Effector CD8-positive, alpha-beta T cell (primary cell): ENCODE measurements around the gene DRG2.

Source experiments
- DNase-seq: peaks from one replicate; lab custom pipeline; 2025; lab: John Stamatoyannopoulos, UW
- total RNA-seq, 4 experiments: gene quantifications; one replicate each; lab custom pipeline; 2026; lab: John Stamatoyannopoulos, UW

DRG2 gene
- total RNA-seq: 69.8 to 91.3 (median 84.9) reads per million in 4 experiments

- DNase-seq: peak; percentile 79
Measured at GRCh38 chr17:18087610-18088491, at the start of gene DRG2. Gene DRG2 (plus strand): TSS chr17:18087948. CDS start chr17:18088024, 76 bp downstream.

- DNase-seq: no peak
Measured at GRCh38 chr17:18038149-18038850, 49.4 kb upstream of the DRG2 start.

- DNase-seq: peak; percentile 99
Measured at GRCh38 chr17:18038861-18039534, 48.8 kb upstream of the DRG2 start, which contains the start of the genes ATPAF2 and GID4. Gene ATPAF2 (minus strand): TSS chr17:18039168. CDS start chr17:18039013, 155 bp downstream. Gene GID4 (plus strand): TSS chr17:18039408. CDS start chr17:18039465, 57 bp downstream.

GRCh38 chr17:18039535-18040260 lies 48.0 kb upstream of the DRG2 start:
- no peak for DNase-seq

GRCh38 chr17:18040261-18040858 lies 47.4 kb upstream of the DRG2 start:
- no peak for DNase-seq

- DNase-seq: no peak
Measured at GRCh38 chr17:18041776-18042175, 46.0 kb upstream of the DRG2 start.

GRCh38 chr17:18042983-18043382 lies 44.8 kb upstream of the DRG2 start:
- DNase-seq: no peak

GRCh38 chr17:18043491-18043890 lies 44.3 kb upstream of the DRG2 start:
- DNase-seq: no peak

- DNase-seq: no peak
Measured at GRCh38 chr17:18044609-18045008, 43.1 kb upstream of the DRG2 start.

GRCh38 chr17:18045691-18046350 lies 41.9 kb upstream of the DRG2 start:
- DNase-seq: no peak

- DNase-seq: no peak
Measured at GRCh38 chr17:18055597-18055996, 32.2 kb upstream of the DRG2 start.

- DNase-seq: no peak
Measured at GRCh38 chr17:18056214-18056613, 31.5 kb upstream of the DRG2 start.

GRCh38 chr17:18059283-18059682 lies 28.5 kb upstream of the DRG2 start:
- no peak for DNase-seq

- no peak for DNase-seq
Measured at GRCh38 chr17:18064053-18064452, 23.7 kb upstream of the DRG2 start.

- DNase-seq: no peak
Measured at GRCh38 chr17:18065546-18065945, 22.2 kb upstream of the DRG2 start.

- DNase-seq: no peak
Measured at GRCh38 chr17:18066866-18067265, 20.9 kb upstream of the DRG2 start.

GRCh38 chr17:18069101-18069500 lies 18.6 kb upstream of the DRG2 start:
- no peak for DNase-seq

- no peak for DNase-seq
Measured at GRCh38 chr17:18070861-18071340, 16.8 kb upstream of the DRG2 start.

GRCh38 chr17:18071751-18072150 lies 16.0 kb upstream of the DRG2 start:
- DNase-seq: no peak

- no peak for DNase-seq
Measured at GRCh38 chr17:18074566-18075272, 13.0 kb upstream of the DRG2 start.
